K562 (cell line): ENCODE results near the gene TREH. TPM values are rescaled to one million over a fixed set of nuclear protein-coding genes. Genes with fewer than 3 reads are reported as not detected.

Source experiments
- ATAC-seq: fragments of 200-7000 bp; cut with Tn5 transposase; 3 replicates; pipeline ENCODE4 v1.9.1; 2020; ENCODE audit warnings: moderate library complexity
- BruUV-seq: library from RNA; stranded (reverse); fragments of 400-500 nt; replicated peaks from 2 replicates; lab custom pipeline; 2021; lab: Mats Ljungman, UMichigan
- CTCF ChIA-PET: fragments of 300-600 bp; formaldehyde crosslinking; extraction: SDS; loops from one replicate; lab custom pipeline; 2021; ENCODE audit warnings: low intra/inter-chr PET ratio; lab: Yijun Ruan, JAX
- POLR2A ChIA-PET: fragments of 300-600, 350-650 bp; sonication (Branson Sonifier 250); formaldehyde crosslinking; extraction: SDS; loops from one replicate; lab custom pipeline; 2021; ENCODE audit warnings: antibody characterized with exemption, inconsistent platforms; lab: Yijun Ruan, JAX
- DNase-seq, 4 experiments: peaks; one replicate each; pipeline versions ENCODE4 v3.0.0 to v3.0.0-alpha.2; 2011 to 2018; ENCODE audit warnings: low spot score in 3 of 4, mixed read lengths in 3 of 4; ENCODE audit errors: extremely low read depth in 1 of 4
- FAIRE-seq: peaks from 2 replicates; lab custom pipeline; 2011; peaks lifted over from hg19 to GRCh38; lab: Jason Lieb, UNC
- H2AFZ ChIP-seq: 2 replicates; pipeline ENCODE4 v1.6.0; 2011; ENCODE audit warnings: low read depth, low read length, control low read depth, inconsistent platforms
- H3K27ac ChIP-seq: fragments of 200-600 bp; 3 replicates; pipeline ENCODE4 v1.8.0; 2011; ENCODE audit warnings: low read depth, mild to moderate bottlenecking, control low read depth, inconsistent platforms, low read length, moderate library complexity, mixed read lengths; ENCODE audit errors: extremely low read depth
- H3K27me3 ChIP-seq, 2 experiments: fragments of 300-600 bp in 1 of 2; 2 replicates in 1 of 2; 3 replicates in 1 of 2; pipeline versions ENCODE4 v1.6.0 to v1.8.0; 2011; ENCODE audit warnings: inconsistent platforms in 2 of 2, low read length in 2 of 2, mild to moderate bottlenecking in 1 of 2, mixed read lengths in 1 of 2, moderate library complexity in 1 of 2; ENCODE audit not compliant: control insufficient read depth in 2 of 2, insufficient read depth in 2 of 2
- H3K36me3 ChIP-seq: fragments of 300-600 bp; 3 replicates; pipeline ENCODE4 v1.8.0; 2011; ENCODE audit warnings: mild to moderate bottlenecking, low read length, inconsistent platforms; ENCODE audit not compliant: control insufficient read depth, insufficient read depth
- H3K4me1 ChIP-seq, 2 experiments: fragments of 200-600 bp in 1 of 2; replicated peaks in 1 of 2; 2 replicates in 1 of 2; 3 replicates in 1 of 2; pipeline versions ENCODE4 v1.5.1 to v1.8.0; 2011; ENCODE audit warnings: inconsistent platforms in 2 of 2, low read length in 2 of 2, mild to moderate bottlenecking in 1 of 2, mixed read lengths in 1 of 2, moderate library complexity in 1 of 2; ENCODE audit not compliant: control insufficient read depth in 2 of 2, insufficient read depth in 2 of 2
- H3K4me2 ChIP-seq: 2 replicates; pipeline ENCODE4 v1.6.1; 2011; ENCODE audit warnings: low read length, control low read depth, inconsistent platforms, mixed read lengths; ENCODE audit not compliant: insufficient read depth
- H3K4me3 ChIP-seq: fragments of 200-600 bp; sonication (generic), shearing (Covaris generic); 2 replicates; pipeline ENCODE4 v1.5.1; 2016; ENCODE audit warnings: control low read depth, inconsistent platforms
- H3K79me2 ChIP-seq: fragments of 200-600 bp; 3 replicates; pipeline ENCODE4 v1.8.0; 2011; ENCODE audit warnings: low read length, inconsistent platforms; ENCODE audit not compliant: control insufficient read depth, insufficient read depth
- H3K9ac ChIP-seq, 2 experiments: 2 replicates each; pipeline versions ENCODE4 v1.6.0 to v1.6.1; 2011; ENCODE audit warnings: low read depth in 2 of 2, low read length in 2 of 2, control low read depth in 1 of 2, inconsistent platforms in 1 of 2, mild to moderate bottlenecking in 1 of 2, mixed read lengths in 1 of 2; ENCODE audit not compliant: insufficient read depth in 1 of 2
- H3K9me1 ChIP-seq: one replicate; pipeline ENCODE4 v1.6.0; 2011; ENCODE audit warnings: inconsistent platforms, mild to moderate bottlenecking, low read length, moderate library complexity; ENCODE audit not compliant: control insufficient read depth, insufficient read depth
- H3K9me3 ChIP-seq: replicated peaks from 2 replicates; pipeline ENCODE4 v1.5.1; 2011; ENCODE audit warnings: low read depth, low read length, inconsistent platforms; ENCODE audit not compliant: control insufficient read depth, insufficient read depth
- H4K20me1 ChIP-seq: replicated peaks from 2 replicates; pipeline ENCODE4 v1.6.1; 2011; ENCODE audit warnings: low read length, inconsistent platforms, mixed read lengths; ENCODE audit not compliant: control insufficient read depth, insufficient read depth
- ZNF668 ChIP-seq: fragments of 250-450 bp; sonication (Bioruptor Pico); IDR thresholded peaks from 2 replicates; pipeline ENCODE4 v1.8.0; 2022; ENCODE audit warnings: mild to moderate bottlenecking, inconsistent platforms
- WGBS: fragments of 100-300 bp; shearing (Covaris generic); methylation state at CpG from one replicate; pipeline ENCODE4 v1.1.6; 2016; ENCODE audit warnings: low coverage, mixed read lengths; ENCODE audit not compliant: insufficient coverage; ENCODE audit errors: missing lambda C conversion rate; 5-methylcytosine and 5-hydroxymethylcytosine counted together
- in situ Hi-C: fragments of 300-500 bp; cut with MboI; formaldehyde crosslinking; loops from 4 replicates; pipeline ENCODE4 v1.15.0; 2018; ENCODE audit warnings: inconsistent platforms, mixed read lengths
- intact Hi-C: fragments of 100-400 bp; cut with micrococcal nuclease; formaldehyde crosslinking; loops from 2 replicates; pipeline ENCODE4 v1.14.2; 2022
- polyA plus RNA-seq, 8 experiments: library from polyadenylated mRNA; depleted of rRNA in 4 of 8; stranded (reverse) in 5 of 8; unstranded in 3 of 8; fragments of >200 nt; fragmentation: Nextera tagmentation in 2 of 8; fragmentation: Illumina TruSeq in 1 of 8; extraction: Ambion mirVana in 2 of 8; extraction: Trizol in 1 of 8; gene quantifications; 2 replicates each; pipeline versions ENCODE4 v1.2.1 to v1.2.3, GENCODE V29; 2011 to 2014; ENCODE audit warnings: inconsistent platforms in 1 of 8, missing spikeins in 1 of 8
- total RNA-seq, 7 experiments: library from RNA; depleted of rRNA in 6 of 7; stranded (reverse); fragments of >200 nt in 6 of 7; fragmentation: Illumina TruSeq in 2 of 7; extraction: Trizol in 2 of 7; gene quantifications; 2 replicates each; pipeline versions ENCODE4 v1.2.1 to v1.2.3, GENCODE V29; 2011 to 2021; ENCODE audit warnings: low replicate concordance in 1 of 7
- TF ChIP-seq, protein P1 (sequence below): sonication (generic); formaldehyde crosslinking; IDR thresholded peaks from 2 replicates; pipeline ENCODE4 v1.8.0; 2022; ENCODE audit warnings: missing genetic modification reagents, mild to moderate bottlenecking, moderate library complexity, borderline replicate concordance
- TF ChIP-seq, protein P2 (sequence below): fragments of 250-450 bp; sonication (Bioruptor Pico); IDR thresholded peaks from 2 replicates; pipeline ENCODE4 v1.5.0; 2021
- TF ChIP-seq, protein P3 (sequence below): fragments of 450-650 bp; formaldehyde crosslinking; conservative IDR thresholded peaks from 2 replicates; pipeline ENCODE4 v1.4.0; 2022; ENCODE audit warnings: mild to moderate bottlenecking, missing genetic modification characterization

Gene TREH
- total and polyA plus RNA-seq, 9 of the 15 experiments (the other 6 are each of a cell fraction or from before 2014, with no cell fraction given) = 0.09 to 0.20 (median 0.11) TPM; not detected in 6

DNA sequence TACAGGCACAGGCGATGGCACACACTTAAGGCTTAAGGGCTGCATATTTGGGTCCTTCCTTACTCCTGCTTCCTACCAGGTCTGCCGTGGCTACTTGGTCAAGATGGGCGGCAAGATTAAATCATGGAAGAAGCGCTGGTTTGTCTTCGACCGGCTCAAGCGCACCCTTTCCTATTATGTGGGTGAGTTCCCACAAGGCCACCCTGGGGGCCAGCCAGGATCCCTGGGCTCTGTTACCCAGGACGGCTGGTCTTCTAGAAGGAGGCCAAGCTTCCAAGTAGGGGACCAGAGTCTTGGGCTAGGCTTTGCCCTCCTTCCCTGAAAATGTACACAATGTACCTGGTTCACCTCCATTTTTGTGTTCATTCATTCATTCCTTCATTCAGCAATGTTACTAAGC lies 29.1 kb downstream of the TREH start:
- H3K4me1 ChIP-seq = peaks cover 0 to 6% of the 10 kb centered on the region in 2 experiments; a peak in 1 of 5 replicates
- no peak overlapping the region for H3K9ac ChIP-seq
- POLR2A ChIA-PET = no interaction called here
- no peaks in the 10 kb centered on the region for H3K27me3 ChIP-seq
- intact Hi-C loops = loop anchor here (10.0 kb wide), 1 partner anchor 304 kb away; the partner anchor contains the start of gene UPK2
- WGBS = 90% methylated on average over 7 of the region's 8 CpGs
- H3K9me3 ChIP-seq = no peaks in the 10 kb centered on the region
- H3K9me1 ChIP-seq = no peaks in the 10 kb centered on the region
- H3K27ac ChIP-seq = no peak overlapping the region
- no peak overlapping the region for H3K4me2 ChIP-seq
- in situ Hi-C loops = no loop called here
- CTCF ChIA-PET = no interaction called here
- BruUV-seq = no TSS peak
- H4K20me1 ChIP-seq = no peaks in the 10 kb centered on the region
- TF ChIP-seq, protein P1, sequence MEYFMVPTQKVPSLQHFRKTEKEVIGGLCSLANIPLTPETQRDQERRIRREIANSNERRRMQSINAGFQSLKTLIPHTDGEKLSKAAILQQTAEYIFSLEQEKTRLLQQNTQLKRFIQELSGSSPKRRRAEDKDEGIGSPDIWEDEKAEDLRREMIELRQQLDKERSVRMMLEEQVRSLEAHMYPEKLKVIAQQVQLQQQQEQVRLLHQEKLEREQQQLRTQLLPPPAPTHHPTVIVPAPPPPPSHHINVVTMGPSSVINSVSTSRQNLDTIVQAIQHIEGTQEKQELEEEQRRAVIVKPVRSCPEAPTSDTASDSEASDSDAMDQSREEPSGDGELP (CRISPR knock-in tag) = no peak
- TF ChIP-seq, protein P2, sequence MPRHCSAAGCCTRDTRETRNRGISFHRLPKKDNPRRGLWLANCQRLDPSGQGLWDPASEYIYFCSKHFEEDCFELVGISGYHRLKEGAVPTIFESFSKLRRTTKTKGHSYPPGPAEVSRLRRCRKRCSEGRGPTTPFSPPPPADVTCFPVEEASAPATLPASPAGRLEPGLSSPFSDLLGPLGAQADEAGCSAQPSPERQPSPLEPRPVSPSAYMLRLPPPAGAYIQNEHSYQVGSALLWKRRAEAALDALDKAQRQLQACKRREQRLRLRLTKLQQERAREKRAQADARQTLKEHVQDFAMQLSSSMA = no peak
- TF ChIP-seq, protein P3, sequence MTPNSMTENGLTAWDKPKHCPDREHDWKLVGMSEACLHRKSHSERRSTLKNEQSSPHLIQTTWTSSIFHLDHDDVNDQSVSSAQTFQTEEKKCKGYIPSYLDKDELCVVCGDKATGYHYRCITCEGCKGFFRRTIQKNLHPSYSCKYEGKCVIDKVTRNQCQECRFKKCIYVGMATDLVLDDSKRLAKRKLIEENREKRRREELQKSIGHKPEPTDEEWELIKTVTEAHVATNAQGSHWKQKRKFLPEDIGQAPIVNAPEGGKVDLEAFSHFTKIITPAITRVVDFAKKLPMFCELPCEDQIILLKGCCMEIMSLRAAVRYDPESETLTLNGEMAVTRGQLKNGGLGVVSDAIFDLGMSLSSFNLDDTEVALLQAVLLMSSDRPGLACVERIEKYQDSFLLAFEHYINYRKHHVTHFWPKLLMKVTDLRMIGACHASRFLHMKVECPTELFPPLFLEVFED (CRISPR knock-in tag) = no peak
- TF ChIP-seq ZNF668 (CRISPR knock-in tag) = no peak
- no peak overlapping the region for H2AFZ ChIP-seq
- no peak overlapping the region for H3K4me3 ChIP-seq
- ATAC-seq = no peak
- no peak for FAIRE-seq
- no peaks in the 10 kb centered on the region for H3K79me2 ChIP-seq
- no peak for DNase-seq
- H3K36me3 ChIP-seq = peaks cover 35% of the 10 kb centered on the region
